22Rv1 (cell line): ENCODE data around the gene AGAP1.

Experiments used
- ZFX ChIP-seq: fragments of 450-650 bp; IDR thresholded peaks from 2 replicates; pipeline ENCODE4 v1.6.1; 2017; ENCODE audit warnings: antibody characterized with exemption, borderline replicate concordance
- TF ChIP-seq, protein P1 (sequence below): fragments of 450-650 bp; IDR thresholded peaks from 2 replicates; pipeline ENCODE4 v1.5.1; 2017; ENCODE audit warnings: mild to moderate bottlenecking

DNA sequence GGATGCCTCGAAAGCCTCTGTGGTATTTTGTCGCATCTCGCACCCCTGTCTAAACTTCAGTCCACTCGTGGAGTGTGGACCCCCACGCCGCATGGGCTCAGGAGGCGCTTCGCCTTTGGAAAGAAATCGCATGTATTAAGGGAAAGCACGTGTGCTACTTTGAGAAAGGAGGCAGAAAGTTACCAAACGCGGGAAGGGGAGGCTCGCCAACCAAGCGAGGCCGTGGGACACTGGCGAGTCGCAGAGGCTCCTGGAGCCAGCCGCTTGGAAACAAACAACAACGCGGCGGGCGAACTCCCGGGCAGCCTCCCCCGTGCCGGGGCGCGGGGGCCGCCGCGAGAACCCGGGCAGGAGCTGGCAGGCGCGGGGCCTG lies 455 bp upstream of the AGAP1 start:
- TF ChIP-seq, protein P1, sequence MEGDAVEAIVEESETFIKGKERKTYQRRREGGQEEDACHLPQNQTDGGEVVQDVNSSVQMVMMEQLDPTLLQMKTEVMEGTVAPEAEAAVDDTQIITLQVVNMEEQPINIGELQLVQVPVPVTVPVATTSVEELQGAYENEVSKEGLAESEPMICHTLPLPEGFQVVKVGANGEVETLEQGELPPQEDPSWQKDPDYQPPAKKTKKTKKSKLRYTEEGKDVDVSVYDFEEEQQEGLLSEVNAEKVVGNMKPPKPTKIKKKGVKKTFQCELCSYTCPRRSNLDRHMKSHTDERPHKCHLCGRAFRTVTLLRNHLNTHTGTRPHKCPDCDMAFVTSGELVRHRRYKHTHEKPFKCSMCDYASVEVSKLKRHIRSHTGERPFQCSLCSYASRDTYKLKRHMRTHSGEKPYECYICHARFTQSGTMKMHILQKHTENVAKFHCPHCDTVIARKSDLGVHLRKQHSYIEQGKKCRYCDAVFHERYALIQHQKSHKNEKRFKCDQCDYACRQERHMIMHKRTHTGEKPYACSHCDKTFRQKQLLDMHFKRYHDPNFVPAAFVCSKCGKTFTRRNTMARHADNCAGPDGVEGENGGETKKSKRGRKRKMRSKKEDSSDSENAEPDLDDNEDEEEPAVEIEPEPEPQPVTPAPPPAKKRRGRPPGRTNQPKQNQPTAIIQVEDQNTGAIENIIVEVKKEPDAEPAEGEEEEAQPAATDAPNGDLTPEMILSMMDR, result no peak
- TF ChIP-seq ZFX, result no peak
